IMR-90 (cell line): Measurements from ENCODE around the gene COX19. TPM values are rescaled to one million over a fixed set of nuclear protein-coding genes. Genes with fewer than 3 reads are reported as not detected.

Experiments used
- ATAC-seq: fragments of 200-7000 bp; cut with Tn5 transposase; 2 replicates; pipeline ENCODE4 v1.9.1; 2020; ENCODE audit warnings: low read depth, mild to moderate bottlenecking, moderate library complexity
- BruUV-seq: library from RNA; stranded (reverse); fragments of 400-500 nt; replicated peaks from 2 replicates; lab custom pipeline; 2021; lab: Mats Ljungman, UMichigan
- CTCF ChIA-PET: fragments of 300-600 bp; formaldehyde crosslinking; extraction: SDS; loops from one replicate; lab custom pipeline; 2021; ENCODE audit warnings: antibody characterized with exemption; lab: Yijun Ruan, JAX
- POLR2A ChIA-PET: fragments of 300-600 bp; sonication (Branson Sonifier 250); formaldehyde crosslinking; loops from one replicate; lab custom pipeline; 2022; ENCODE audit warnings: antibody characterized with exemption; ENCODE audit not compliant: unreplicated experiment; lab: Charles Lee
- DNase-seq: peaks from one replicate; pipeline ENCODE4 v3.0.0; 2013
- H2AFZ ChIP-seq: replicated peaks from 2 replicates; pipeline ENCODE3; 2013; ENCODE audit warnings: low read length, mild to moderate bottlenecking; ENCODE audit not compliant: poor library complexity
- H2AK5ac ChIP-seq: 2 replicates; pipeline ENCODE4 v1.6.1; 2013; ENCODE audit warnings: low read depth, low read length, inconsistent platforms
- H2AK9ac ChIP-seq: replicated peaks from 2 replicates; pipeline ENCODE3; 2013; ENCODE audit warnings: mild to moderate bottlenecking, low read depth, low read length, moderate library complexity; ENCODE audit not compliant: poor library complexity
- H2BK120ac ChIP-seq: 2 replicates; pipeline ENCODE4 v1.6.1; 2013; ENCODE audit warnings: low read depth, low read length, inconsistent platforms
- H2BK15ac ChIP-seq: 3 replicates; pipeline ENCODE4 v1.6.1; 2013; ENCODE audit warnings: low read depth, low read length, inconsistent platforms
- H2BK20ac ChIP-seq: 2 replicates; pipeline ENCODE4 v1.6.1; 2013; ENCODE audit warnings: low read depth, mild to moderate bottlenecking, inconsistent platforms, low read length, moderate library complexity
- H2BK5ac ChIP-seq: 2 replicates; pipeline ENCODE4 v1.6.1; 2013; ENCODE audit warnings: mild to moderate bottlenecking, low read depth, low read length, inconsistent platforms; ENCODE audit not compliant: poor library complexity, severe bottlenecking
- H3K14ac ChIP-seq: replicated peaks from 2 replicates; pipeline ENCODE4 v1.6.1; 2013; ENCODE audit warnings: low read depth, low read length, inconsistent platforms
- H3K18ac ChIP-seq: 2 replicates; pipeline ENCODE4 v1.6.1; 2013; ENCODE audit warnings: low read depth, low read length, control low read depth
- H3K23ac ChIP-seq: 2 replicates; pipeline ENCODE4 v1.6.1; 2013; ENCODE audit warnings: low read depth, low read length, inconsistent platforms
- H3K27ac ChIP-seq: 2 replicates; pipeline ENCODE4 v1.5.1; 2013; ENCODE audit warnings: mild to moderate bottlenecking, control low read depth, low read length; ENCODE audit not compliant: insufficient read depth
- H3K27me3 ChIP-seq: 2 replicates; pipeline ENCODE4 v1.6.1; 2013; ENCODE audit warnings: low read length; ENCODE audit not compliant: control insufficient read depth, insufficient read depth
- H3K36me3 ChIP-seq: 2 replicates; pipeline ENCODE4 v1.6.1; 2013; ENCODE audit warnings: low read length, mixed read lengths; ENCODE audit not compliant: control insufficient read depth, insufficient read depth
- H3K4ac ChIP-seq: 2 replicates; pipeline ENCODE4 v1.6.1; 2013; ENCODE audit warnings: low read depth, low read length, inconsistent platforms
- H3K4me1 ChIP-seq: 2 replicates; pipeline ENCODE4 v1.6.1; 2013; ENCODE audit warnings: low read length, mixed read lengths; ENCODE audit not compliant: control insufficient read depth, insufficient read depth
- H3K4me2 ChIP-seq: 2 replicates; pipeline ENCODE4 v1.6.1; 2013; ENCODE audit warnings: low read depth, mild to moderate bottlenecking, control low read depth, low read length, moderate library complexity
- H3K4me3 ChIP-seq: 2 replicates; pipeline ENCODE4 v1.5.1; 2013; ENCODE audit warnings: low read depth, mild to moderate bottlenecking, control low read depth, low read length, moderate library complexity; ENCODE audit not compliant: insufficient read depth
- H3K56ac ChIP-seq: 2 replicates; pipeline ENCODE4 v1.6.1; 2013; ENCODE audit warnings: low read length, inconsistent platforms; ENCODE audit not compliant: insufficient read depth; ENCODE audit errors: extremely low read depth
- H3K79me1 ChIP-seq, 2 experiments: 2 replicates each; pipeline ENCODE4 v1.6.1; 2013; ENCODE audit warnings: low read length in 2 of 2, inconsistent platforms in 1 of 2, low read depth in 1 of 2
- H3K9ac ChIP-seq: 2 replicates; pipeline ENCODE4 v1.6.1; 2013; ENCODE audit warnings: low read depth, low read length, control low read depth
- H3K9me1 ChIP-seq: 2 replicates; pipeline ENCODE4 v1.6.1; 2013; ENCODE audit warnings: low read length, inconsistent platforms; ENCODE audit not compliant: insufficient read depth
- H3K9me3 ChIP-seq: 2 replicates; pipeline ENCODE4 v1.6.1; 2013; ENCODE audit warnings: low read length; ENCODE audit not compliant: control insufficient read depth, insufficient read depth
- H4K20me1 ChIP-seq: 2 replicates; pipeline ENCODE4 v1.6.1; 2013; ENCODE audit warnings: low read length, inconsistent platforms; ENCODE audit not compliant: insufficient read depth
- H4K5ac ChIP-seq: 2 replicates; pipeline ENCODE4 v1.6.1; 2013; ENCODE audit warnings: mild to moderate bottlenecking, low read depth, low read length, control low read depth
- H4K8ac ChIP-seq, 2 experiments: 2 replicates each; pipeline ENCODE4 v1.6.1; 2013; ENCODE audit warnings: low read depth in 2 of 2, low read length in 2 of 2, control low read depth in 1 of 2, inconsistent platforms in 1 of 2
- H4K91ac ChIP-seq: 2 replicates; pipeline ENCODE4 v1.6.1; 2013; ENCODE audit warnings: low read depth, low read length, inconsistent platforms; ENCODE audit not compliant: insufficient read depth
- BHLHE40 ChIP-seq: fragments of 150-350 bp; IDR thresholded peaks from 2 replicates; pipeline ENCODE4 v1.6.1; 2016; ENCODE audit warnings: mild to moderate bottlenecking, low read depth, low read length
- CEBPB ChIP-seq: IDR thresholded peaks from 2 replicates; pipeline ENCODE4 v1.6.1; 2012; ENCODE audit warnings: low read depth, low read length, improper control_type of control experiment
- CHD1 ChIP-seq: IDR thresholded peaks from 2 replicates; pipeline ENCODE4 v1.6.1; 2012; ENCODE audit warnings: low read depth, low read length, improper control_type of control experiment
- FOS ChIP-seq: fragments of 150-350 bp; IDR thresholded peaks from 2 replicates; pipeline ENCODE4 v1.6.1; 2016; ENCODE audit warnings: low read depth, low read length
- MAFK ChIP-seq: IDR thresholded peaks from 2 replicates; pipeline ENCODE4 v1.6.1; 2012; ENCODE audit warnings: low read depth, low read length, improper control_type of control experiment
- MAZ ChIP-seq: IDR thresholded peaks from 2 replicates; pipeline ENCODE4 v1.6.1; 2012; ENCODE audit warnings: low read depth, mild to moderate bottlenecking, low read length, improper control_type of control experiment, moderate library complexity, borderline replicate concordance
- MXI1 ChIP-seq: IDR thresholded peaks from 2 replicates; pipeline ENCODE4 v1.6.1; 2012; ENCODE audit warnings: low read depth, mild to moderate bottlenecking, low read length, moderate library complexity, borderline replicate concordance
- NFE2L2 ChIP-seq: fragments of 150-350 bp; IDR thresholded peaks from 2 replicates; pipeline ENCODE4 v1.6.1; 2016; ENCODE audit warnings: low read depth, mild to moderate bottlenecking, low read length
- POLR2A ChIP-seq: IDR thresholded peaks from 2 replicates; pipeline ENCODE4 v1.6.1; 2012; ENCODE audit warnings: mild to moderate bottlenecking, low read depth, low read length
- RAD21 ChIP-seq: IDR thresholded peaks from 2 replicates; pipeline ENCODE4 v1.6.1; 2012; ENCODE audit warnings: low read length, improper control_type of control experiment
- RCOR1 ChIP-seq: IDR thresholded peaks from 2 replicates; pipeline ENCODE4 v1.6.1; 2012; ENCODE audit warnings: mild to moderate bottlenecking, low read length, improper control_type of control experiment; ENCODE audit not compliant: insufficient replicate concordance
- RFX5 ChIP-seq: IDR thresholded peaks from 2 replicates; pipeline ENCODE4 v1.8.0; 2012; ENCODE audit warnings: low read depth, mild to moderate bottlenecking, low read length, moderate library complexity
- SMC3 ChIP-seq: fragments of 150-350 bp; IDR thresholded peaks from 2 replicates; pipeline ENCODE4 v1.6.1; 2016; ENCODE audit warnings: low read depth, mild to moderate bottlenecking, antibody characterized with exemption, low read length, moderate library complexity
- WGBS, 2 experiments: methylation state at CpG; one replicate each; pipeline versions ENCODE4 v1.1.5 to v1.1.7; 2013; ENCODE audit warnings: missing lambda C conversion rate in 2 of 2; ENCODE audit not compliant: insufficient read length in 1 of 2; ENCODE audit errors: extremely low coverage in 2 of 2; 5-methylcytosine and 5-hydroxymethylcytosine counted together
- dilution Hi-C: fragments of 300-500 bp; cut with HindIII; formaldehyde crosslinking; loops from one replicate; pipeline ENCODE4 v1.14.3; 2018; ENCODE audit warnings: low sequenced_read_pairs; ENCODE audit not compliant: unreplicated experiment
- in situ Hi-C: fragments of 300-500 bp; cut with MboI; formaldehyde crosslinking; loops from 3 replicates; pipeline ENCODE4 v1.14.3; 2019; ENCODE audit warnings: low sequenced_read_pairs, inconsistent platforms, mixed read lengths
- intact Hi-C: fragments of 100-400 bp; cut with micrococcal nuclease; formaldehyde crosslinking; loops from 2 replicates; pipeline ENCODE4 v1.10.0; 2022
- polyA plus RNA-seq, 3 experiments: library from polyadenylated mRNA; depleted of rRNA; stranded (reverse); fragments of >200 nt; gene quantifications; 2 replicates each; pipeline ENCODE4 v1.2.3, GENCODE V29; 2012; ENCODE audit warnings: low replicate concordance in 1 of 3
- total RNA-seq: library from RNA; depleted of rRNA; stranded (reverse); fragments of >200 nt; gene quantifications from 2 replicates; pipeline ENCODE4 v1.2.3, GENCODE V29; 2012
- TF ChIP-seq, protein P1 (sequence below): conservative IDR thresholded peaks from 2 replicates; pipeline ENCODE4 v1.5.1; 2012; ENCODE audit warnings: mild to moderate bottlenecking, low read depth, low read length, improper control_type of control experiment
- TF ChIP-seq, protein P2 (sequence below): fragments of 150-350 bp; IDR thresholded peaks from 2 replicates; pipeline ENCODE4 v1.6.1; 2017; ENCODE audit warnings: mild to moderate bottlenecking, antibody characterized with exemption, low read length, low read depth
- TF ChIP-seq, protein P3 (sequence below): fragments of 150-350 bp; IDR thresholded peaks from 2 replicates; pipeline ENCODE4 v1.6.1; 2016; ENCODE audit warnings: low read depth, mild to moderate bottlenecking, low read length, moderate library complexity, borderline replicate concordance

The COX19 gene
- total and polyA plus RNA-seq, 2 of the 4 experiments (the other 2 are of a cell fraction): 3.9 to 7.3 TPM

DNA sequence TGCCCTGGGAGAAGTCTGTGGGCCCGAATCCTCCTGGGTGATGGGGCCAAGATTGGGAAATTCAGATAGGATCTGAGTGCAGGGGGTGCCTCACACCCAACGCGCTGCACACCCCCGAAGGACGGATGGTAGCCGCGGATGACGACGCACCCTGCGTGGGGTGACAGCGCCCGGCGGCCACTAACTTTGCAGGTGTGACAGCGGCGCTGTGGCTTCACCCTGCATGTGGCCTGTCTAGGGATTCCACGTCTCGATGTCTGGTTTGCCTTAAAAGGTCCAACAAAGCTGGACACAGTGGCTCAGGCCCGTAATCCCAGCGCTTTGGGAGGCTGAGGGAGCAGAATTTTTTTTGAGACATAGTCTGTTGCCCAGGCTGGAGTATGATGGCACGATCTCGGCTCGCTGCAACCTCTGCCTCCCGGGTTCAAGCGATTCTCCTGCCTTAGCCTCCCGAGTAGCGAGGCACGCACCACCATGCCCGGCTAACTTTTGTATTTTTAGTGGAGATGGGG is 39.4 kb downstream of the COX19 start:
- 91% methylated on average over 12 of the region's 28 CpGs; no CpG with 5 or more reads in 1 of the 2 experiments for WGBS, 2 experiments
- DNase-seq: no peak
- BruUV-seq: no TSS peak
- H3K4ac ChIP-seq: no peak overlapping the region
- H3K56ac ChIP-seq: no peak overlapping the region
- no peak overlapping the region for H3K23ac ChIP-seq
- H3K36me3 ChIP-seq: no peaks in the 10 kb centered on the region
- H2AFZ ChIP-seq: no peak overlapping the region
- H3K14ac ChIP-seq: no peak overlapping the region
- no peaks in the 10 kb centered on the region for H4K20me1 ChIP-seq
- no peak overlapping the region for H3K9ac ChIP-seq
- no peak overlapping the region for H3K4me2 ChIP-seq
- no peak overlapping the region for H3K18ac ChIP-seq
- in situ Hi-C loops: no loop called here
- no peaks in the 10 kb centered on the region for H3K79me1 ChIP-seq
- H3K9me1 ChIP-seq: no peaks in the 10 kb centered on the region
- H2BK15ac ChIP-seq: no peak overlapping the region
- POLR2A ChIA-PET: no interaction called here
- H3K27ac ChIP-seq: no peak overlapping the region
- H4K8ac ChIP-seq: no peak overlapping the region
- H2BK120ac ChIP-seq: no peak overlapping the region
- TF ChIP-seq SMC3: no peak
- no peak for TF ChIP-seq RAD21
- TF ChIP-seq NFE2L2: no peak
- TF ChIP-seq, protein P1, sequence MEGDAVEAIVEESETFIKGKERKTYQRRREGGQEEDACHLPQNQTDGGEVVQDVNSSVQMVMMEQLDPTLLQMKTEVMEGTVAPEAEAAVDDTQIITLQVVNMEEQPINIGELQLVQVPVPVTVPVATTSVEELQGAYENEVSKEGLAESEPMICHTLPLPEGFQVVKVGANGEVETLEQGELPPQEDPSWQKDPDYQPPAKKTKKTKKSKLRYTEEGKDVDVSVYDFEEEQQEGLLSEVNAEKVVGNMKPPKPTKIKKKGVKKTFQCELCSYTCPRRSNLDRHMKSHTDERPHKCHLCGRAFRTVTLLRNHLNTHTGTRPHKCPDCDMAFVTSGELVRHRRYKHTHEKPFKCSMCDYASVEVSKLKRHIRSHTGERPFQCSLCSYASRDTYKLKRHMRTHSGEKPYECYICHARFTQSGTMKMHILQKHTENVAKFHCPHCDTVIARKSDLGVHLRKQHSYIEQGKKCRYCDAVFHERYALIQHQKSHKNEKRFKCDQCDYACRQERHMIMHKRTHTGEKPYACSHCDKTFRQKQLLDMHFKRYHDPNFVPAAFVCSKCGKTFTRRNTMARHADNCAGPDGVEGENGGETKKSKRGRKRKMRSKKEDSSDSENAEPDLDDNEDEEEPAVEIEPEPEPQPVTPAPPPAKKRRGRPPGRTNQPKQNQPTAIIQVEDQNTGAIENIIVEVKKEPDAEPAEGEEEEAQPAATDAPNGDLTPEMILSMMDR: no peak
- TF ChIP-seq, protein P2, sequence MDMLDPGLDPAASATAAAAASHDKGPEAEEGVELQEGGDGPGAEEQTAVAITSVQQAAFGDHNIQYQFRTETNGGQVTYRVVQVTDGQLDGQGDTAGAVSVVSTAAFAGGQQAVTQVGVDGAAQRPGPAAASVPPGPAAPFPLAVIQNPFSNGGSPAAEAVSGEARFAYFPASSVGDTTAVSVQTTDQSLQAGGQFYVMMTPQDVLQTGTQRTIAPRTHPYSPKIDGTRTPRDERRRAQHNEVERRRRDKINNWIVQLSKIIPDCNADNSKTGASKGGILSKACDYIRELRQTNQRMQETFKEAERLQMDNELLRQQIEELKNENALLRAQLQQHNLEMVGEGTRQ: no peak
- TF ChIP-seq MAFK: no peak
- no peak for TF ChIP-seq RCOR1
- TF ChIP-seq BHLHE40: no peak
- TF ChIP-seq MAZ: no peak
- no peak for TF ChIP-seq CEBPB
- TF ChIP-seq CHD1: no peak
- no peak for TF ChIP-seq FOS
- TF ChIP-seq, protein P3, sequence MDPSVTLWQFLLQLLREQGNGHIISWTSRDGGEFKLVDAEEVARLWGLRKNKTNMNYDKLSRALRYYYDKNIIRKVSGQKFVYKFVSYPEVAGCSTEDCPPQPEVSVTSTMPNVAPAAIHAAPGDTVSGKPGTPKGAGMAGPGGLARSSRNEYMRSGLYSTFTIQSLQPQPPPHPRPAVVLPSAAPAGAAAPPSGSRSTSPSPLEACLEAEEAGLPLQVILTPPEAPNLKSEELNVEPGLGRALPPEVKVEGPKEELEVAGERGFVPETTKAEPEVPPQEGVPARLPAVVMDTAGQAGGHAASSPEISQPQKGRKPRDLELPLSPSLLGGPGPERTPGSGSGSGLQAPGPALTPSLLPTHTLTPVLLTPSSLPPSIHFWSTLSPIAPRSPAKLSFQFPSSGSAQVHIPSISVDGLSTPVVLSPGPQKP: no peak
- TF ChIP-seq POLR2A: no peak
- TF ChIP-seq MXI1: no peak
- no peak for TF ChIP-seq RFX5
- H2BK20ac ChIP-seq: no peak overlapping the region
- dilution Hi-C loops: no loop called here
- no peak overlapping the region for H2AK5ac ChIP-seq
- no peaks in the 10 kb centered on the region for H3K9me3 ChIP-seq
- CTCF ChIA-PET: no interaction called here
- no peak overlapping the region for H4K5ac ChIP-seq
- no peak for ATAC-seq
- no peaks in the 10 kb centered on the region; the same call in none of the 2 replicates for H3K27me3 ChIP-seq
- intact Hi-C loops: no loop called here
- no peak overlapping the region for H2BK5ac ChIP-seq
- H3K4me3 ChIP-seq: no peak overlapping the region
- no peaks in the 10 kb centered on the region for H3K4me1 ChIP-seq
- H4K91ac ChIP-seq: no peak overlapping the region
- H2AK9ac ChIP-seq: no peak overlapping the region
